Measurements from ENCODE around the gene ZC3H10. TPM values are rescaled to one million over a fixed set of nuclear protein-coding genes. Genes with fewer than 3 reads are reported as not detected.

Gene ZC3H10
- total and polyA plus RNA-seq, 2 experiments from 2014 or later, result 2.7 to 5.4 TPM

DNA sequence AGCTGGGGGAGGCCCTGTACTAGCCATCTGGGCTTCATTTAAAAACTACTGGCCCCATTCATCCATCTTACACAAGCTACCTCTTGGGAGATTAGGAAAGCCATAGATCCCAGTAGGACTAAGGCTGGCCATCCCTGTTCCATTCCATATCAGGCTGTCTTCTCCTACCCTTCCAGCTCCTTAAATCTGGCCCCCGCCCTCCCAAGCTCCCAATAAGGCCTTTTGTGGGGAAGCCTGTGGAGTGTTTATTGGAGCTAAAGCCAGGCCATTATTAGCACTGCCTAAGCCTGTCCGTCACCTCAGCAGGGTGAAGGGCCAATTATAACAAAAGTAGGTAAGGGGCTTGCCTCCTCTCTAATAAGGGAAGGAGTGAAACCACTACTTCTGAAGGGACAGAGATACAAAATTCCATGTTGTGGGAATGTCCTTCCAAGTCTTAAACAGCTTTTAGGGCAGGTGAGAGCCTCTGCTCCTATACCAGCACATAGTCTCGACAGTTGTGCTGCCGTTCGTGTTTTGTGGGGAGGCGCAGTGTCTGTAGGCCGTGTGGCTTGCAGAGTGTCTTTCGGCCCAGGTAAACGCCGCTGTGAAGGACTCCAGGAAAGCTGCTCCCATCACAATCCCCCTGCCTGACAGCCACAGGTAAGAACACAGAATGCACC is 43.8 kb downstream of the ZC3H10 start (continued):
- TF ChIP-seq EZH2 (IDR thresholded peaks at IDR 0.05; ENCODE audit: low read depth, unreplicated experiment) (no peak), STAT1 (IDR thresholded peaks at IDR 0.05; ENCODE audit: unreplicated experiment) (no peak), POLR2AphosphoS5 (IDR thresholded peaks at IDR 0.05; ENCODE audit: low read depth) (no peak; the same call in 1 of the 2 replicates)
- TF ChIP-seq, protein P1, sequence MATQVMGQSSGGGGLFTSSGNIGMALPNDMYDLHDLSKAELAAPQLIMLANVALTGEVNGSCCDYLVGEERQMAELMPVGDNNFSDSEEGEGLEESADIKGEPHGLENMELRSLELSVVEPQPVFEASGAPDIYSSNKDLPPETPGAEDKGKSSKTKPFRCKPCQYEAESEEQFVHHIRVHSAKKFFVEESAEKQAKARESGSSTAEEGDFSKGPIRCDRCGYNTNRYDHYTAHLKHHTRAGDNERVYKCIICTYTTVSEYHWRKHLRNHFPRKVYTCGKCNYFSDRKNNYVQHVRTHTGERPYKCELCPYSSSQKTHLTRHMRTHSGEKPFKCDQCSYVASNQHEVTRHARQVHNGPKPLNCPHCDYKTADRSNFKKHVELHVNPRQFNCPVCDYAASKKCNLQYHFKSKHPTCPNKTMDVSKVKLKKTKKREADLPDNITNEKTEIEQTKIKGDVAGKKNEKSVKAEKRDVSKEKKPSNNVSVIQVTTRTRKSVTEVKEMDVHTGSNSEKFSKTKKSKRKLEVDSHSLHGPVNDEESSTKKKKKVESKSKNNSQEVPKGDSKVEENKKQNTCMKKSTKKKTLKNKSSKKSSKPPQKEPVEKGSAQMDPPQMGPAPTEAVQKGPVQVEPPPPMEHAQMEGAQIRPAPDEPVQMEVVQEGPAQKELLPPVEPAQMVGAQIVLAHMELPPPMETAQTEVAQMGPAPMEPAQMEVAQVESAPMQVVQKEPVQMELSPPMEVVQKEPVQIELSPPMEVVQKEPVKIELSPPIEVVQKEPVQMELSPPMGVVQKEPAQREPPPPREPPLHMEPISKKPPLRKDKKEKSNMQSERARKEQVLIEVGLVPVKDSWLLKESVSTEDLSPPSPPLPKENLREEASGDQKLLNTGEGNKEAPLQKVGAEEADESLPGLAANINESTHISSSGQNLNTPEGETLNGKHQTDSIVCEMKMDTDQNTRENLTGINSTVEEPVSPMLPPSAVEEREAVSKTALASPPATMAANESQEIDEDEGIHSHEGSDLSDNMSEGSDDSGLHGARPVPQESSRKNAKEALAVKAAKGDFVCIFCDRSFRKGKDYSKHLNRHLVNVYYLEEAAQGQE (IDR thresholded peaks at IDR 0.05; ENCODE audit: unreplicated experiment), result no peak

DNA sequence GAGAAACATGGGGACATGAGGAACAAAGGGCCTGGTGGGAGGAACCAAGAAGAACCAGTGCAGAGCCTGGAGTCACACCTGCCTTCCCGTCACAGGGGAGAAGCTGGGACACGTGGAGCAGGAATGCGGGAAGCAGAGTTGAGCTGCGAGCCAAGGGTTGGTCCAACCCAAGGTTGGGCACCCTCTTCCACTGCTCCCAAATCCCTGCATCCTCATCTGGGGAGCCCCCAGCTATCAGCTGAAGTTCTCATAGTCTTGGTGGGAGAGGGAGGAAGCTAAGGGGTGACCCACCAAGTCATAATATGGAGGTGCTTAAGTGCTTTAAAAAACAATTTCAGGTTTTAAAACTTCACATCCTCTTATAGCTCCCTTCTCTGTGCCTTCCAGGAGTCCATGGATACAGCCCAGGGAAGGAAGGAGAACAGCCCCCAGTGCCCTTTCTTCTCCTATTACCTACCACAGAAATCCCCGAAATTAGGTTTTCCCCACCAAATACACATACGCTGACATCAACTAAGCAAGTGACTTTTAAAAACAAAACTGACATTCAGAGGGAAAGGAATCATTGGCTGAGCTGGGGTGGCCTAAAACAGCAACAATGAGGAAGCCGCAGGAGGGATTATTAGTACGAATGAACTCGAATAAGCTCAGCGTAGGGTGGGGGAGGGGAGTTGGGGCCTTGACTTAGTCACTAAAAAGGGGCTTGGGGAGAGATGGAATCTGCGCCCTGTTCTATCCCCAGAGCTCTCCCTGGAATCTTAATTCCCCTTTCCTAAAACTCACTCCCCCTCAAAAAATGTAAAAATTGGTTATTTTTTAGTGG is 44.6 kb downstream of the ZC3H10 start:
- Mint-ChIP-seq H3K27me3 (ENCODE audit: insufficient read depth, low read depth, poor library complexity) (peaks cover 47% of the 10 kb centered on the region), H3K4me1 (peaks cover 50% of the 10 kb centered on the region), H3K9me3 (no peaks in the 10 kb centered on the region; the same call in 2 of the 3 replicates), H3K4me3 (peak overlapping the region; percentile 36; the same call in 2 of the 3 replicates), H3K27ac (peak overlapping the region; percentile 95), H3K36me3 (ENCODE audit: low read depth) (peaks cover 92% of the 10 kb centered on the region)
- Histone ChIP-seq H3K79me2 (replicated peaks; ENCODE audit: insufficient read depth) (peaks cover 31% of the 10 kb centered on the region), H3K27me3 (ENCODE audit: insufficient read depth) (no peaks in the 10 kb centered on the region), H3F3A (replicated peaks; ENCODE audit: low read depth) (peaks cover 57% of the 10 kb centered on the region), H4K20me1 (replicated peaks; ENCODE audit: insufficient read depth) (peaks cover 25% of the 10 kb centered on the region), H3K4me1 (ENCODE audit: insufficient read depth) (peaks cover 41% of the 10 kb centered on the region), H3K4me3 (no peak overlapping the region), H2AFZ (no peak overlapping the region), H3K4me2 (peak overlapping the region; percentile 36), H3K27ac (ENCODE audit: low read depth) (peak overlapping the region; percentile 98), H3K36me3 (ENCODE audit: insufficient read depth) (peaks cover 55% of the 10 kb centered on the region), H3K9me2 (ENCODE audit: insufficient read depth) (no peaks in the 10 kb centered on the region)
- ATAC-seq (peak; percentile 2), DNase-seq (ENCODE audit: low spot score) (peak; percentile 64)
- peak; percentile 38; the same call in 1 of the 2 replicates for TF ChIP-seq POLR2AphosphoS5 (IDR thresholded peaks at IDR 0.05; ENCODE audit: low read depth)
- TF ChIP-seq, protein P2, sequence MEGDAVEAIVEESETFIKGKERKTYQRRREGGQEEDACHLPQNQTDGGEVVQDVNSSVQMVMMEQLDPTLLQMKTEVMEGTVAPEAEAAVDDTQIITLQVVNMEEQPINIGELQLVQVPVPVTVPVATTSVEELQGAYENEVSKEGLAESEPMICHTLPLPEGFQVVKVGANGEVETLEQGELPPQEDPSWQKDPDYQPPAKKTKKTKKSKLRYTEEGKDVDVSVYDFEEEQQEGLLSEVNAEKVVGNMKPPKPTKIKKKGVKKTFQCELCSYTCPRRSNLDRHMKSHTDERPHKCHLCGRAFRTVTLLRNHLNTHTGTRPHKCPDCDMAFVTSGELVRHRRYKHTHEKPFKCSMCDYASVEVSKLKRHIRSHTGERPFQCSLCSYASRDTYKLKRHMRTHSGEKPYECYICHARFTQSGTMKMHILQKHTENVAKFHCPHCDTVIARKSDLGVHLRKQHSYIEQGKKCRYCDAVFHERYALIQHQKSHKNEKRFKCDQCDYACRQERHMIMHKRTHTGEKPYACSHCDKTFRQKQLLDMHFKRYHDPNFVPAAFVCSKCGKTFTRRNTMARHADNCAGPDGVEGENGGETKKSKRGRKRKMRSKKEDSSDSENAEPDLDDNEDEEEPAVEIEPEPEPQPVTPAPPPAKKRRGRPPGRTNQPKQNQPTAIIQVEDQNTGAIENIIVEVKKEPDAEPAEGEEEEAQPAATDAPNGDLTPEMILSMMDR (conservative IDR thresholded peaks at IDR 0.05; ENCODE audit: low read depth in 2 of 2), result no peak
